ENCODE measurements around the gene AGAP1.

AGAP1 gene

DNA sequence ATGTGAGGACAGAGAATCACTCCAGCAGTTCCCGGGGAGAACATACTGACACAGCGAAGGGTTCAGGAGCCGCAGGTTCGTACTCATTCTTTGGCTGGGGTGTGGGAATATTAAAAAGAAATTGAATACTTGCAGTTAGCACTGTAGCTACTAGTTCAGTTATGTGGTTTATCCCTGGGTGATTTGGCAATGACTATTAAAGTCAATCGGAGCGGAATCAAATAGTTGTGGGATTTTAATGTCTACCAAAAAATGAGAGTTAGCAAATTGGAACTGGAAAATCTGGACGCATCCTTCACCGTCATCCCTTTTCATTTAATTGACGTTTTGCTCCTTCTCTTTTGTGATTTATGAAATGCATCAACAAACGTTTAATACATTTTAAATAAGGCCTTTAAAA, 623.6 kb downstream of the AGAP1 start:
- no peak for DNase-seq (ENCODE audit: low read depth)
- no peak overlapping the region for H3K4me3 ChIP-seq (ENCODE audit: low read depth, low read length)
- TF ChIP-seq, protein P1, sequence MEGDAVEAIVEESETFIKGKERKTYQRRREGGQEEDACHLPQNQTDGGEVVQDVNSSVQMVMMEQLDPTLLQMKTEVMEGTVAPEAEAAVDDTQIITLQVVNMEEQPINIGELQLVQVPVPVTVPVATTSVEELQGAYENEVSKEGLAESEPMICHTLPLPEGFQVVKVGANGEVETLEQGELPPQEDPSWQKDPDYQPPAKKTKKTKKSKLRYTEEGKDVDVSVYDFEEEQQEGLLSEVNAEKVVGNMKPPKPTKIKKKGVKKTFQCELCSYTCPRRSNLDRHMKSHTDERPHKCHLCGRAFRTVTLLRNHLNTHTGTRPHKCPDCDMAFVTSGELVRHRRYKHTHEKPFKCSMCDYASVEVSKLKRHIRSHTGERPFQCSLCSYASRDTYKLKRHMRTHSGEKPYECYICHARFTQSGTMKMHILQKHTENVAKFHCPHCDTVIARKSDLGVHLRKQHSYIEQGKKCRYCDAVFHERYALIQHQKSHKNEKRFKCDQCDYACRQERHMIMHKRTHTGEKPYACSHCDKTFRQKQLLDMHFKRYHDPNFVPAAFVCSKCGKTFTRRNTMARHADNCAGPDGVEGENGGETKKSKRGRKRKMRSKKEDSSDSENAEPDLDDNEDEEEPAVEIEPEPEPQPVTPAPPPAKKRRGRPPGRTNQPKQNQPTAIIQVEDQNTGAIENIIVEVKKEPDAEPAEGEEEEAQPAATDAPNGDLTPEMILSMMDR (IDR thresholded peaks at IDR 0.05; ENCODE audit: low read depth, low read length, missing control alignments): no peak

- TF ChIP-seq, protein P1 (IDR thresholded peaks at IDR 0.05; ENCODE audit: low read depth, low read length, missing control alignments): no peak
- no peak for DNase-seq (ENCODE audit: low read depth)
- no peak overlapping the region for H3K4me3 ChIP-seq (ENCODE audit: low read depth, low read length)
Measured at GRCh38 chr2:236117861-236118269, 624.0 kb downstream of the AGAP1 start.

- TF ChIP-seq, protein P1 (IDR thresholded peaks at IDR 0.05; ENCODE audit: low read depth, low read length, missing control alignments): no peak
- DNase-seq (ENCODE audit: low read depth): no peak
Measured at GRCh38 chr2:236119003-236119402, 625.2 kb downstream of the AGAP1 start.

GRCh38 chr2:236119476-236119875, 625.6 kb downstream of the AGAP1 start:
- TF ChIP-seq, protein P1 (IDR thresholded peaks at IDR 0.05; ENCODE audit: low read depth, low read length, missing control alignments): no peak
- H3K4me3 ChIP-seq (ENCODE audit: low read depth, low read length): no peak overlapping the region
- DNase-seq (ENCODE audit: low read depth): no peak

More at GRCh38 chr2:236119003-236119402, 625.2 kb downstream of the AGAP1 start:
- no peak overlapping the region for H3K4me3 ChIP-seq (ENCODE audit: low read depth, low read length)

DNA sequence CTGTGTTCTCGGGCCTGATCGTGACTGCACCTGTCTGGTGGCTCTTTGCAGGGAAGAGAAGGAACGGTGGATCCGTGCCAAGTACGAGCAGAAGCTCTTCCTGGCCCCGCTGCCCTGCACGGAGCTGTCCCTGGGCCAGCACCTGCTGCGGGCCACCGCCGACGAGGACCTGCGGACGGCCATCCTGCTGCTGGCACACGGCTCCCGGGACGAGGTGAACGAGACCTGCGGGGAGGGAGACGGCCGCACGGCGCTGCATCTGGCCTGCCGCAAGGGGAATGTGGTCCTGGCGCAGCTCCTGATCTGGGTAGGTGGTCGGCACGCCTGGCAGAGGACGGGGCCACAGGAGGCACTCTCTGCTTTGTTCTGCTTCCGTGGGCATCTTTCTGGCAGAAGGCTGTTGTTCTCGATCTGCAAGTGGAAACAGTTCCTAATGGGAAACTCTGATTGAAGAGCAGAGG, 626.3 kb downstream of the AGAP1 start:
- DNase-seq (ENCODE audit: low read depth): no peak
- TF ChIP-seq, protein P1 (IDR thresholded peaks at IDR 0.05; ENCODE audit: low read depth, low read length, missing control alignments): no peak
- no peak overlapping the region for H3K4me3 ChIP-seq (ENCODE audit: low read depth, low read length)

GRCh38 chr2:236120829-236121228, 627.0 kb downstream of the AGAP1 start:
- no peak for DNase-seq (ENCODE audit: low read depth)
- TF ChIP-seq, protein P1 (IDR thresholded peaks at IDR 0.05; ENCODE audit: low read depth, low read length, missing control alignments): no peak
- H3K4me3 ChIP-seq (ENCODE audit: low read depth, low read length): no peak overlapping the region

DNA sequence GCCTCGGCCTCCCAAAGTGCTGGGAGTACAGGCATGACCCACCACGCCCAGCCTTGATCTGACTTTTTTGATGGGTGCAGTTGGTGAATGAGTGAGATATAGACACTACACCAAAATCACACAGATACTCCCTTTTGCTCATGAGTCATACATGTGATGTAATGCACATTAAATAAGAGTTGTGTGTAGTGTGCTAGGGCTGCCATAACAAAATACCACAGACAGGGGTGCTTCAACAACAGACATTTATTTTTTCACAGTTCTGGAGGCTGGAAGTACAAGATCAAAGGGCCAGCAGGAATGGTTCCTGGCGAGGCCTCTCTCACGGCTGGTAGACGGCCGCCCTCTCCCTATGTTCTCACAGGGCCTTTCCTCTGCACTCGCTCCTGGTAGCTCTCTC, 627.7 kb downstream of the AGAP1 start:
- no peak for DNase-seq (ENCODE audit: low read depth)
- H3K4me3 ChIP-seq (ENCODE audit: low read depth, low read length): no peak overlapping the region
- TF ChIP-seq, protein P1 (IDR thresholded peaks at IDR 0.05; ENCODE audit: low read depth, low read length, missing control alignments): no peak

Measured in GM12864 (cell line).